NCI-H2227 treated with DMSO at 0.1 percent for 48 hours (cell line): ENCODE measurements around the gene CNST.
A peak's percentile ranks its signal among the peaks of the same experiment; 100 is the strongest.
"Not testable (repeated sequence)": the region's sequence is repeated elsewhere in the genome, so short reads cannot be mapped to it uniquely, and the experiment has no call there.

ENCODE experiments used
- DNase-seq: peaks from one replicate; lab custom pipeline; 2025; lab: John Stamatoyannopoulos, UW

The CNST gene

DNA sequence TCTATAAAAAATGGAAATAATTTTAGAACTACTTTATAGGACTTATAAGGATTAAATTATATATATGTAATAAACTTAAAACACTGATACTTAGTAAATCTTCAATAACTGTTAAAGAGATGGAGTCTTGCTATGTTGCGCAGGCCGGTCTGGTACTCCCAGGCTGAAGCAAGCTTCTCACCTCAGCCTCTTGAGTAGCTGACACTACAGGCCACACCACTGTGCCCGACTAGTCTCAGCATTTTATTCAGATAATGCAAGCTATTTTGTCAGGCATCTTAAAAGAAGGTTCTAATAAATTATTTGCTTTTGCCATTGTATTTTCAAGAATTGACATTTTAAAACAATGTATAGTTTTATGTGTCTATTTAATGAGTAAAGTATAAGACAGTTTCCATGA, 20.8 kb downstream of the CNST start:
- DNase-seq: no peak

DNA sequence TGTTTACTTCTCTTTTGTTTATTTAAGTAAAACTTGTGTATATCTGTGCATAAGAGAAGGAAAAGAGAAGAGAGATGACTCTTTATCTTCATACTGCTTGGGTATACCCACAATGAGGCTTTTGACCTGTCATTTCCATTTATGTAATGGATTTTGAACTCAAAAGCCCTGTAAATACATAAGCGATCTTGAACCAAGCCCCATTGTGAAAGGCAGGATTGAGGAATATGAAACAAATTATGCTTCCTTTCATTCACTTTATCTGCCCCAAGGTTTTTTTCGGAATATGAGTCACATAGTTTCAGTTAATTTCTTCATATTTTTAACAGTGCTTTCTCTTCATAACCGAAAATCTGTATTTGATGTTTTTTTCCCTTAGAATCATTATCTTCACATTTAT, 21.4 kb downstream of the CNST start:
- no peak for DNase-seq

DNA sequence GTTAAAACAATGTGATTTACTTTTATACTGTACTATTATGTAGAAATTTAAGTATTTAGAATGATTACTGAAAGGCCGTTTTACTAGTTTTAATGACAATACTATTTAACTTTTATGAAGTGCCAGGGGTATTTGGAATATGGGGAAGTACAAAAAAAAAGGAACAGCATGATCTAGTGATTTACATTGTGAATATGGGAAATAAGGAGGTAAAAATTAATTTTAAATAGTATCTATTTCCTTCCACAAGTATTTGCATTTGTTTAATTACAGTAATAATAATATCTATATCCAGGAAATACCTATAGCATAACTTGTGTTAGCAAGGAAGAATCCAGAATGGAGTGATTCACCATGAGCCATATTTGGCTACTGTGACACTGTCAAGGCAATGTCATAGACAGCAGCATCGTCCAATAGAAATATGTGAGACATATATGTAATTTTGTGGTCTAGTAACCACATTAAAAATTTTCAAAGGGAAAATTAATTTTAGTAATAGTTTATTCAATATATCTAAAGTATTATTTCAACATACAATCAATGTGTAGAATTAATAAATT, 22.0 kb downstream of the CNST start:
- no peak for DNase-seq

DNA sequence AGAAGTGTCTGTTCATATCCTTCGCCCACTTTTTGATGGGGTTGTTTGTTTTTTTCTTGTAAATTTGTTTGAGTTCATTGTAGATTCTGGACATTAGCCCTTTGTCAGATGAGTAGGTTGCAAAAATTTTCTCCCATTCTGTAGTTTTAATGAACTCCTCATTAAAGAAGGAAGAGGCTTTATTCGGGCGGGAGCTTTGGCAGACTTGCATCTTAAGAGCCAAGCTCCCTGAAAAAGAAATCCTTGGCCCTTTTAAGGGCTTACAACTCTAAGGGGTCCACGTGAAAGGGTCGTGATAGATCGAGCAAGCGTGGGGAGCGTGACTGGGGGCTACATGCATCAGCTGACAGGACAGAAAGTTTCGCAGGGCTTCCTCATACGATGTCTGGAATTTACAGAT, 23.7 kb downstream of the CNST start:
- DNase-seq: not testable (repeated sequence)

- DNase-seq: no peak
Observed at GRCh38 chr1:246591047-246591446, 24.8 kb downstream of the CNST start.

DNA sequence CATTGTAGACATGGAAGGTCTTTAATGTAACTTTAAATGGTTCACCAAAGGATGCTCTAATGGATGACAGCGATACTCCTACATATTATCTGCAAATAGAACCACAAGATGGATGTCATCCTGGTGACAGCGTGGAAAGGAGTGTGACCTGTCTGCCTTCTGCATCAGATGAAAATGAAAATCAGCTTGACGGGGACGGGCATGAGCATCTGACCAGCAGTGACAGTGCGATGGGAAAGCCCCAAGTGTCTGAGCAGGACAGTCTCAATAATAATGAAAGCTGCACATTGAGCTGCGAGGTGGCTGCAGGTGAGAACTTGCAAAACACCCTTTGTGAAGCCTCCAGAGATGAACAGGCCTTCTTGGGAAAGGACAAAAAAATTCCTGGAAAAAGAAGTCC, 25.2 kb downstream of the CNST start:
- DNase-seq: no peak

- no peak for DNase-seq
Observed at GRCh38 chr1:246591958-246592357, 25.7 kb downstream of the CNST start.

GRCh38 chr1:246592695-246593094, 26.4 kb downstream of the CNST start:
- no peak for DNase-seq

DNA sequence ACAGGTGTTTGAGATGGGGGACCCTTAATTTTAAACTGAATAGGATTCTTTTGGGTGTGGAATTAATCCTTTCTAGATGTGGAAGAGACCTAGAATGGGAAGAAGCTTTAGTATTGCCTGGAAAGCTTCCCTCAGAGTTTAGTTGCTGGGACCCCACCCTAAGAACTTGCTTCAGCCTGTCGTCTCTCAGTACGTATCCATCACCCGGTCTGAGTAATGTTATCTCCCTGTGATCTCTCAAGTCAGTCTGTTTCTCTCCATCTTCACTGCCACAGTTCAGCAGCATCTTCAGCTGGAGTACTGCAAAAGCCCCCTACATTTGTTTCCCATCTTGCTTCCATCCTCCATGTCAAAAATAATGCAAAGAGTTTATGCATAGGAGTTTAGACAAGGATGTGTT, 28.9 kb downstream of the CNST start:
- DNase-seq: no peak

- DNase-seq: no peak
Observed at GRCh38 chr1:246597340-246597739, 31.1 kb downstream of the CNST start.

GRCh38 chr1:246597971-246598370, 31.7 kb downstream of the CNST start:
- no peak for DNase-seq

- DNase-seq: no peak
Observed at GRCh38 chr1:246599315-246599714, 33.1 kb downstream of the CNST start.

DNA sequence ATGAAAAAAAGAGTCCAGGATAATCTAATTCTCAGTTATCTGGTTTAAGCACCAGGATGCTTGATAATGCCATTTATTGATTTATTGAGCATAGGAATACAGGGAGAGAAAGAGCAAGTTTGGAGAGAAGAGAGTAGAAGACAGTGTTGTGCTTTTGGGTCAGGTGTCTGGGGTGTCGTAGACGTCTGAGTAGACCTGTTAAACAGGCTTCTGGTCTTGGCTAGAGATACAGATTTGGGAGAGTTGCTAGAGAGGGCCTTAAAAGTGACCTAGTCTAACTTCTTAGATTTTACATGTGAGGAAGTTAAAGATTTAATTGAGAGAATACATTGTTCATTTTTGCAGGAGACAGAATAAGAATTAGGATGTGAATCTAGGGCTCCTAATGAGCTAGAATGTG, 34.3 kb downstream of the CNST start:
- no peak for DNase-seq

- no peak for DNase-seq
Observed at GRCh38 chr1:246602194-246602593, 35.9 kb downstream of the CNST start.

GRCh38 chr1:246605231-246605630, 39.0 kb downstream of the CNST start:
- DNase-seq: not testable (repeated sequence)

GRCh38 chr1:246607462-246607861, 41.2 kb downstream of the CNST start:
- DNase-seq: no peak

- DNase-seq: peak; percentile 6
Observed at GRCh38 chr1:246608616-246609376, 42.5 kb downstream of the CNST start.

DNA sequence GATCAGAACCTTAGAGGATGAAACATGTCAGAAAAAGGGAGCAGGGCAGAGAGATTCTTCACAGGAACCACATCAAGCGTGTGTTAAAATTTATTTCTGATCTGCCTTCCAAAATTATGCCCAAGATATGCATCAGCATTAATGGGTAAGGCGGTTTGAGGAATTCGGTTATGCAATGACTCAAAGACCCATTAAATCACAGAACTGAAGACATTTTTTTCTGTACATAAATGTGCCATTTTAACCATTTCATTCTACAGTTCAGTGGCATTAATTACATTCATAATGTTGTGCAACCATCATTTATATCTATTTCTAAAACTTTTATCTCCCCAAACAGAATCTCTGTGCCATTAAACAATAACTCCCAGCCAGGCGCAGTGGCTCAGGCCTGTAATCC, 43.4 kb downstream of the CNST start:
- no peak for DNase-seq

DNA sequence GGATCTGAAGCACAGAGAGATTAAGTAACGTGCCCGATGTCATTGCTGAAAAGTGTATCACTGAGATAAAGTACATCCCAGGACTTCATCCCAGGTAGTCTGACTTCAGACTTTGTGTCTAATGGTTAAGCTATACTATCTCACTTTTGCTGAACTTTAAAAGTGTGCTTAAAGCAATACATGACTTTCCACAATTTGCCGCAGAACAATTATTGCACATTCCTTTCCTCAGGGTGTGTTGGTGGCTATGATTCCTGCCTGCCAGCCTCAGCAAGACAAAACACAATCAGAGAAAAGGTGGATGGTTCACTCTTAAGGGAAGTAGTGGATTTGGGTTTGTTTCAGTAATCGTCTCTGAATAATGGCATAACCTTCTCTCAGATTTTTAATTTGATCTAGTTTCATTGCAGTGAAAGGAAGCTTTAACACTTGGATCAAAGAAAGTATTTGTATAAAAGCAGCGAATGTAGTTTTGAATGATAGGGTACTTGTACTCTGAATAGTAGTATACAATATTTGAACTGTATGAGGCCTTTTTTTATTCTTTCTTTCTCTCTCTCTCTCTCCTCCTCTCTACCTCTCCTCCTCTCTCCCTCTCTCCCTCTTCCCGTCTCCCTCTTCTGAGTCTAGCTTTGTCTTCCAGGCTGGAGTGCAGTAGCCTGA, 47.0 kb downstream of the CNST start:
- no peak for DNase-seq

DNA sequence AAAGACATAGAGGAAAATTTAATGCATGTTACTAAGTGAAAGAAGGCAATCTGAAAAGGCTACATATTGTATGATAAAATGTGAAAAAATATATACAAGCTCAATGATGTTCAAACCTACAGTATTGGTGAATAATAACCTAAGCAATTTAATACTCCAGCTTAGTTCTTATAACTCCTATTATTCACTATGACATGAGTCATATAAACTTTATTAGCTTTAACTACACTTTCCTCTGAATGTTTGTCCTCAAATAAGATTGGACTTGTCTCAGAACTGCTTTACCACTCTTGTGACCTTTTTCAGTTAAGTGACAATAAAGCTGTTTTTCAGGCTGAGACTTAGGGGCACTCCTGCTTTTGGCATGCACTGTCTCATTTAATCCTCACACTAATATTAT, 50.9 kb downstream of the CNST start:
- no peak for DNase-seq

DNA sequence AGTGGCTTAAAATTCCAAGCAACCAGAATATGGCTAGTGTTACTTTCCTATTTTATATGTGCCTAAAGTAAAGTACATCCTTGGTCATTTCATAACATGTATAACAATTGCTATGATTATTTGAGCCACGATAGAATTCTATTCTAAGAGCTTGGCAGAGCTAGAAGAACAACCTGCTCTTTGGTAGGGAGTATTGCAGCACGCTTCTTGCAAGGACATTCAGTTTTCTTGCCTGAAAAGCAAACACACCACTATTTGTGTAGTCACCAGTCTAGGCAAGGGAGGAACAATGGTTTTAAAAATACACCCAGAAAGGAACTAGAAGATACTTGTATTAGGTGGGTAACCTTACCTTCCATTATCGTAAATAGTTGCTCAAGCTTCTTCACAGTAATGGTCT, 51.5 kb downstream of the CNST start:
- DNase-seq: no peak

DNA sequence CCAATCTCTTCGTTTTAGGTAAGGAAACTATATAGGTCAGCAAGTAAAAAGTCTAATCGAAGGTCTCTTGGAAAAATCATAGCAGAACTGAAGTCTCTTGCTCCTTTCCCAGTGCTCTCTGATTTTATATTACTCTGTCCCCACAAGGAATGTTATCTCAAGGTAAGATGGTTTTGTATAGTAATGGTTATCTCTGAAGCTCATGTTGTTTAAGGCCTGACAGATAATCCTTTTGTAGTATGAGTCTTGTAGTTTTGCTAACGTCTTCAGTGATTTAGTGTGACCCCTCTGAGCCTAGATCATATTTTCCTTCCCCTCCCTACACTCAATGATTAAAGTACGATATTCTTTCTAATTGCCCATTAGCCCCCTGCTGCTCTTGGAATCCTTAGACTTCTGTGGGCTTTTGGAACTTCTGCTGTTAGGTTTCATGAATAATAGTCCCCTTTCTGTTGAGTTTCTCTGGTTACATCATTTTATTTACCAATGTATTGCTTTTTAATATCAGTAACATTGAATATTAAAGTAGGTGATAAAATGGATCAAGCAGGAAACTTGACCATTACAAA, 52.1 kb downstream of the CNST start:
- no peak for DNase-seq

DNA sequence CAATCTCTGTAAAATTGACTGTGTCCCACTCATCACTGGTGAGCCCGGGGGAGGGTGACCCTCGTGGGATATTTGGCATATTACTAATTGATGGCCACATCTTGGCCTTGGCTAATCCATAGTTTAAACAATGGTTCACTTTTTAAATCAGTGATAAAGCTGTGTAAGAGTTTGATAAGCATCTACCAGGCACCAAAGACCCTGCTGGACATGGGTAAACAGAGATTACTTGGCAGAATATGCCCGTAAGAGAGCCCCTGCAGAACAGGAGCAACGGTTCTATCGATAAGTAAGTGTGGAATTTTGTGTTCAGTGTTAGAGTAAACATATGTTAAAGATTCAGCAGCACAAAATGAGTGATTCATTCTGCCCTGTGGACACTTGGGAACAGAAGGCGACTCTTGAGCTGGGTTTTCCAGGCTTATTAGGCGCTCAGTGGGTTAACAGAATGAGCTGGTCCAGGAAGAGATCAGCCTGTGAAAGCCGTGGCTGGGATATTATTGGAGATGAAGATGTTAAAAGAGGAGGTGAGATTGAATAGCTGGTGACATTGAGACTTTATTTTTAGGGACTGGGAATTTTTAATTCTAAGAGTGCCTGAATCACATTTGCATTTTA, 55.9 kb downstream of the CNST start:
- no peak for DNase-seq
